ENCODE measurements around the gene GIPC3. TPM values are rescaled to one million over a fixed set of nuclear protein-coding genes. Genes with fewer than 3 reads are reported as not detected.

Gene GIPC3
- total and polyA plus RNA-seq, 4 donors = 0.23 to 0.95 (median 0.25) TPM

DNA sequence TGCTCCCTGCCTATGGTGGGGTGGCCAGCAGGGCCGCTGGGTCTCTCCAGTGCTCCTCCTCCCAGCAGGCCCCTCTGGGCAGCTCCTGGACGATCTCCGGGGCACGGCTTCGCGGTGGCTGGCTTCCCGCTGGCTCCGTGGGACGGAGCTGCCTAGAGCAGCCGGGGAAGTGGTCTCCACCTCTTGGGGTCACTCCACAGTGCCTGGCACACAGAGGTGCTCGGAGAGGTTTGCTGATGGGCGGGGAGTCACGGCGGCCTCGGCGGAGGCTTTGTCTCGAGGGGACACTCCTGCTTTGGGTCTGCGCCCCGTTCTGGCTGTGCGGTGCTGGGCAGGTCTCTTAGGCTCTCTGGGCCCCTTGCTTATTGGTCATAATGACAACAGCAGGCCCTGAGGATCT, 51.2 kb downstream of the GIPC3 start:
- Histone ChIP-seq H3K27ac (ENCODE audit: low read depth in 1 of 2, low read length in 2 of 2) (no peak overlapping the region), H3K9ac (ENCODE audit: low read depth in 1 of 2, low read length in 2 of 2) (no peak overlapping the region), H3K36me3 (ENCODE audit: control insufficient read depth in 4 of 4, insufficient read depth in 3 of 4, low read depth in 1 of 4, low read length in 3 of 4) (peaks cover 0 to 25% (median 12%) of the 10 kb centered on the region in 4 donors), H3K9me3 (ENCODE audit: control insufficient read depth in 4 of 4, low read length in 3 of 4) (no peaks in the 10 kb centered on the region), H3K4me3 (ENCODE audit: low read depth in 1 of 3, low read length in 3 of 3) (no peak overlapping the region), H3K27me3 (ENCODE audit: control insufficient read depth in 4 of 4, insufficient read depth in 4 of 4, low read length in 3 of 4) (no peaks in the 10 kb centered on the region), H3K4me1 (ENCODE audit: control insufficient read depth in 4 of 4, insufficient read depth in 4 of 4, low read length in 3 of 4) (no peaks in the 10 kb centered on the region)
- TF ChIP-seq FOXA2 (IDR thresholded peaks at IDR 0.05) (no peak), RXRA (IDR thresholded peaks at IDR 0.05) (no peak)
- TF ChIP-seq, protein P1, sequence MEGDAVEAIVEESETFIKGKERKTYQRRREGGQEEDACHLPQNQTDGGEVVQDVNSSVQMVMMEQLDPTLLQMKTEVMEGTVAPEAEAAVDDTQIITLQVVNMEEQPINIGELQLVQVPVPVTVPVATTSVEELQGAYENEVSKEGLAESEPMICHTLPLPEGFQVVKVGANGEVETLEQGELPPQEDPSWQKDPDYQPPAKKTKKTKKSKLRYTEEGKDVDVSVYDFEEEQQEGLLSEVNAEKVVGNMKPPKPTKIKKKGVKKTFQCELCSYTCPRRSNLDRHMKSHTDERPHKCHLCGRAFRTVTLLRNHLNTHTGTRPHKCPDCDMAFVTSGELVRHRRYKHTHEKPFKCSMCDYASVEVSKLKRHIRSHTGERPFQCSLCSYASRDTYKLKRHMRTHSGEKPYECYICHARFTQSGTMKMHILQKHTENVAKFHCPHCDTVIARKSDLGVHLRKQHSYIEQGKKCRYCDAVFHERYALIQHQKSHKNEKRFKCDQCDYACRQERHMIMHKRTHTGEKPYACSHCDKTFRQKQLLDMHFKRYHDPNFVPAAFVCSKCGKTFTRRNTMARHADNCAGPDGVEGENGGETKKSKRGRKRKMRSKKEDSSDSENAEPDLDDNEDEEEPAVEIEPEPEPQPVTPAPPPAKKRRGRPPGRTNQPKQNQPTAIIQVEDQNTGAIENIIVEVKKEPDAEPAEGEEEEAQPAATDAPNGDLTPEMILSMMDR (IDR thresholded peaks at IDR 0.05; ENCODE audit: low read depth, low read length, missing input control) = no peak
- WGBS = 96% methylated on average over 20 of the region's 20 CpGs
- no peak for DNase-seq (ENCODE audit: low spot score)

DNA sequence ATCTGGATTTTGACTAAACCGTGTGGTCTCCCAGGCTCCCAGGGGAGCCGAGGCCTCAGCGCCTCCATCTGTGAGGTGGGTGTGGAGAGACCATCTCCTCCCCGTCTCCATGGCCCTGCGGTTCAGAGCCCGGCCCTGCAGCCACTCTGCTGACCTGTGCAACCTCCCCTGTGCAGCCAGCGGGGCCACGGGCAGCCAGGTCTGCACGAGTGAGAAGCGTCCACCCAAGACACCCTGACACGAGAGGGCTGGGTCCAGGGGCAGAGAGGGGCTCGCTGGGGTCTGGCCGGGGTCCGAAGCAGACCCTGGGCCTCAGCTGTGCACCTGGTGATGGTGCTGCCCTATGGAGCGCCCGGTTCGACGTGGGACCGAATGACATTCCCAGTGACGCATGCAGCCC, 51.7 kb downstream of the GIPC3 start:
- no peaks in the 10 kb centered on the region for H3K4me1 ChIP-seq (ENCODE audit: control insufficient read depth in 4 of 4, insufficient read depth in 4 of 4, low read length in 3 of 4)
- 96% methylated on average over 20 of the region's 20 CpGs for WGBS
- H3K36me3 ChIP-seq (ENCODE audit: control insufficient read depth in 4 of 4, insufficient read depth in 3 of 4, low read depth in 1 of 4, low read length in 3 of 4) = peaks cover 0 to 22% (median 10%) of the 10 kb centered on the region in 4 donors
- no peak overlapping the region for H3K9ac ChIP-seq (ENCODE audit: low read depth in 1 of 2, low read length in 2 of 2)
- no peak overlapping the region for H3K4me3 ChIP-seq (ENCODE audit: low read depth in 1 of 3, low read length in 3 of 3)
- no peak overlapping the region for H3K27ac ChIP-seq (ENCODE audit: low read depth in 1 of 2, low read length in 2 of 2)
- H3K9me3 ChIP-seq (ENCODE audit: control insufficient read depth in 4 of 4, low read length in 3 of 4) = no peaks in the 10 kb centered on the region
- TF ChIP-seq JUND (IDR thresholded peaks at IDR 0.05) = no peak
- no peak for TF ChIP-seq EGR1 (IDR thresholded peaks at IDR 0.05; ENCODE audit: low read depth in 2 of 2)
- TF ChIP-seq, protein P2, sequence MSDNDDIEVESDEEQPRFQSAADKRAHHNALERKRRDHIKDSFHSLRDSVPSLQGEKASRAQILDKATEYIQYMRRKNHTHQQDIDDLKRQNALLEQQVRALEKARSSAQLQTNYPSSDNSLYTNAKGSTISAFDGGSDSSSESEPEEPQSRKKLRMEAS (IDR thresholded peaks at IDR 0.05) = no peak
- no peak for TF ChIP-seq GABPA (IDR thresholded peaks at IDR 0.05 in 1 of 2, conservative IDR thresholded peaks at IDR 0.05 in 1 of 2)
- H3K27me3 ChIP-seq (ENCODE audit: control insufficient read depth in 4 of 4, insufficient read depth in 4 of 4, low read length in 3 of 4) = no peaks in the 10 kb centered on the region
- DNase-seq (ENCODE audit: low spot score) = no peak

DNA sequence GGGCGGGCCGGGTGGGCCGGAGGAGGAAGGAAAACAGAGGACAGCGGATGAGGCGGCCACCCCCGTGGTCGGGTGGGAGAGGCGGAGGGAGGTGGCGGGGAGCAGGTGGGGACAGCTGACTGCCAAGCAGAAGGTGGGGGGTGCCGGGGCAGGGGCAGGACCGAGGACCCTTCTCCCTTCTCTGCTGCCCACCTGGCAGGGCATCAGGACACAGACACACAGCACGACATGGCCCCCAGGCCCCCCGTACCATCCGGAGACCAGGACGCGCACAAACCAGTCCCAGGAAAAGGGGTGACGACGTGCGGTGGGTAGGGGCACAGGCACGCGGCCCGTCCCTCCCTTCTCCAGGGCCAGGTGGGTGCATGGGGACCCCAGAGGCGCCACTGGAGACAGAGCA, 52.3 kb downstream of the GIPC3 start:
- no peaks in the 10 kb centered on the region for H3K4me1 ChIP-seq (ENCODE audit: control insufficient read depth in 4 of 4, insufficient read depth in 4 of 4, low read length in 3 of 4)
- H3K4me3 ChIP-seq (ENCODE audit: low read depth in 1 of 3, low read length in 3 of 3) = no peak overlapping the region
- no peak overlapping the region for H3K27ac ChIP-seq (ENCODE audit: low read depth in 1 of 2, low read length in 2 of 2)
- no peaks in the 10 kb centered on the region for H3K27me3 ChIP-seq (ENCODE audit: control insufficient read depth in 4 of 4, insufficient read depth in 4 of 4, low read length in 3 of 4)
- TF ChIP-seq YY1 (IDR thresholded peaks at IDR 0.05) = no peak
- TF ChIP-seq EGR1 (IDR thresholded peaks at IDR 0.05; ENCODE audit: low read depth in 2 of 2) = no peak
- TF ChIP-seq RAD21 (IDR thresholded peaks at IDR 0.05) = no peak
- no peak for TF ChIP-seq JUND (IDR thresholded peaks at IDR 0.05)
- TF ChIP-seq, protein P1 (IDR thresholded peaks at IDR 0.05; ENCODE audit: low read depth, low read length, missing input control) = no peak
- no peak for DNase-seq (ENCODE audit: low spot score)
- peaks cover 0 to 22% (median 9%) of the 10 kb centered on the region in 4 donors for H3K36me3 ChIP-seq (ENCODE audit: control insufficient read depth in 4 of 4, insufficient read depth in 3 of 4, low read depth in 1 of 4, low read length in 3 of 4)
- no peak overlapping the region for H3K9ac ChIP-seq (ENCODE audit: low read depth in 1 of 2, low read length in 2 of 2)
- H3K9me3 ChIP-seq (ENCODE audit: control insufficient read depth in 4 of 4, low read length in 3 of 4) = no peaks in the 10 kb centered on the region
- 96% methylated on average over 23 of the region's 23 CpGs for WGBS
